ENCODE results near the gene DLG5.

- no peak for TF ChIP-seq CTCF (IDR thresholded peaks at IDR 0.05)
- no peak for TF ChIP-seq POLR2AphosphoS5 (IDR thresholded peaks at IDR 0.05)
- no peak for TF ChIP-seq EP300 (IDR thresholded peaks at IDR 0.05)
These were observed 98.2 kb downstream of the DLG5 start for GRCh38 chr10:77828377-77828776.

Measured in suprapubic skin (tissue), 4 donors.